H9 (cell line): ENCODE results near the gene TRAF7. TPM values are rescaled to one million over a fixed set of nuclear protein-coding genes. Genes with fewer than 3 reads are reported as not detected.

Source experiments
- DNase-seq: peaks from one replicate; pipeline ENCODE4 v3.0.0-alpha.2; 2017
- H2AFZ ChIP-seq: one replicate; pipeline ENCODE4 v1.6.1; 2013; ENCODE audit warnings: mild to moderate bottlenecking, low read length, control low read depth, moderate library complexity
- H2AK5ac ChIP-seq: 2 replicates; pipeline ENCODE4 v1.6.1; 2013; ENCODE audit warnings: low read length, control low read depth, mixed read lengths; ENCODE audit not compliant: insufficient read length
- H2BK120ac ChIP-seq: one replicate; pipeline ENCODE4 v1.6.1; 2013; ENCODE audit warnings: low read depth, mild to moderate bottlenecking, low read length, control low read depth, inconsistent platforms; ENCODE audit not compliant: poor library complexity, severe bottlenecking
- H2BK12ac ChIP-seq: 2 replicates; pipeline ENCODE4 v1.6.1; 2013; ENCODE audit warnings: low read length, control low read depth, mixed read lengths, low read depth; ENCODE audit not compliant: insufficient read length
- H2BK15ac ChIP-seq: 2 replicates; pipeline ENCODE4 v1.6.1; 2013; ENCODE audit warnings: low read depth, low read length, control low read depth
- H2BK20ac ChIP-seq: one replicate; pipeline ENCODE4 v1.6.1; 2013; ENCODE audit warnings: low read depth, mild to moderate bottlenecking, low read length, control low read depth, inconsistent platforms; ENCODE audit not compliant: poor library complexity, severe bottlenecking
- H2BK5ac ChIP-seq: 2 replicates; pipeline ENCODE4 v1.6.1; 2013; ENCODE audit warnings: low read length, control low read depth, mixed read lengths; ENCODE audit not compliant: insufficient read length
- H3K14ac ChIP-seq: 2 replicates; pipeline ENCODE4 v1.6.1; 2013; ENCODE audit warnings: low read length, control low read depth; ENCODE audit not compliant: insufficient read depth
- H3K18ac ChIP-seq: 2 replicates; pipeline ENCODE4 v1.6.1; 2013; ENCODE audit warnings: low read depth, mild to moderate bottlenecking, mixed read lengths, low read length, control low read depth; ENCODE audit not compliant: insufficient read length
- H3K23ac ChIP-seq: 2 replicates; pipeline ENCODE4 v1.6.1; 2013; ENCODE audit warnings: low read length, control low read depth, mixed read lengths, low read depth; ENCODE audit not compliant: insufficient read length
- H3K23me2 ChIP-seq: 2 replicates; pipeline ENCODE4 v1.6.1; 2013; ENCODE audit warnings: low read depth, mild to moderate bottlenecking, mixed read lengths, low read length, control low read depth; ENCODE audit not compliant: insufficient read length, poor library complexity, severe bottlenecking
- H3K27ac ChIP-seq: 2 replicates; pipeline ENCODE4 v1.5.1; 2013; ENCODE audit warnings: low read length, control low read depth, mixed read lengths, low read depth; ENCODE audit not compliant: insufficient read length
- H3K27me3 ChIP-seq: 2 replicates; pipeline ENCODE4 v1.6.1; 2013; ENCODE audit warnings: low read length, control low read depth, inconsistent platforms; ENCODE audit not compliant: insufficient read depth
- H3K4ac ChIP-seq: 2 replicates; pipeline ENCODE4 v1.6.1; 2013; ENCODE audit warnings: low read depth, mild to moderate bottlenecking, control low read depth, inconsistent platforms, low read length, moderate library complexity
- H3K4me1 ChIP-seq: 2 replicates; pipeline ENCODE4 v1.6.1; 2013; ENCODE audit warnings: low read length, control low read depth, inconsistent platforms; ENCODE audit not compliant: insufficient read depth
- H3K4me2 ChIP-seq: 2 replicates; pipeline ENCODE4 v1.6.1; 2013; ENCODE audit warnings: low read length, control low read depth, mixed read lengths; ENCODE audit not compliant: insufficient read length, insufficient read depth
- H3K56ac ChIP-seq: 2 replicates; pipeline ENCODE4 v1.6.1; 2013; ENCODE audit warnings: low read depth, mild to moderate bottlenecking, mixed read lengths, low read length, control low read depth; ENCODE audit not compliant: insufficient read length
- H3K79me1 ChIP-seq: 2 replicates; pipeline ENCODE4 v1.6.1; 2013; ENCODE audit warnings: low read depth, mild to moderate bottlenecking, moderate library complexity, low read length, control low read depth, inconsistent platforms; ENCODE audit not compliant: insufficient read depth, poor library complexity, severe bottlenecking
- H3K79me2 ChIP-seq: 2 replicates; pipeline ENCODE4 v1.6.1; 2013; ENCODE audit warnings: low read length, control low read depth, inconsistent platforms; ENCODE audit not compliant: insufficient read depth
- H3K9ac ChIP-seq: 2 replicates; pipeline ENCODE4 v1.6.1; 2013; ENCODE audit warnings: low read length, control low read depth, mixed read lengths; ENCODE audit not compliant: insufficient read length; ENCODE audit errors: extremely low read depth
- H3K9me3 ChIP-seq: one replicate; pipeline ENCODE4 v1.6.1; 2013; ENCODE audit warnings: low read depth, low read length, inconsistent platforms; ENCODE audit not compliant: control insufficient read depth
- H3T11ph ChIP-seq: one replicate; pipeline ENCODE4 v1.6.1; 2013; ENCODE audit warnings: mild to moderate bottlenecking, low read length, control low read depth, inconsistent platforms
- H4K20me1 ChIP-seq: one replicate; pipeline ENCODE4 v1.6.1; 2013; ENCODE audit not compliant: control insufficient read depth, insufficient read length, insufficient read depth
- H4K5ac ChIP-seq: 2 replicates; pipeline ENCODE4 v1.6.1; 2013; ENCODE audit warnings: low read depth, mild to moderate bottlenecking, mixed read lengths, low read length, control low read depth; ENCODE audit not compliant: insufficient read length
- H4K8ac ChIP-seq: replicated peaks from 2 replicates; pipeline ENCODE4 v1.6.1; 2013; ENCODE audit warnings: low read length, control low read depth, mixed read lengths, low read depth; ENCODE audit not compliant: insufficient read length
- H4K91ac ChIP-seq: 2 replicates; pipeline ENCODE4 v1.6.1; 2013; ENCODE audit warnings: low read depth, mild to moderate bottlenecking, moderate library complexity, mixed read lengths, low read length, control low read depth; ENCODE audit not compliant: insufficient read length
- H3K27ac Mint-ChIP-seq, 3 experiments: 2 replicates in 2 of 3; 3 replicates in 1 of 3; pipeline ENCODE4 v1.8.0; 2020 to 2021; ENCODE audit warnings: mixed read lengths in 3 of 3, mild to moderate bottlenecking in 1 of 3, moderate library complexity in 1 of 3
- H3K27me3 Mint-ChIP-seq: 2 replicates; pipeline ENCODE4 v1.8.0; 2021; ENCODE audit warnings: low read depth, mild to moderate bottlenecking, moderate library complexity, mixed read lengths
- H3K36me3 Mint-ChIP-seq, 3 experiments: 2 replicates in 2 of 3; 3 replicates in 1 of 3; pipeline ENCODE4 v1.8.0; 2020 to 2021; ENCODE audit warnings: low read depth in 3 of 3, mixed read lengths in 3 of 3; ENCODE audit not compliant: insufficient read depth in 1 of 3
- H3K4me1 Mint-ChIP-seq, 2 experiments: 2 replicates each; pipeline ENCODE4 v1.8.0; 2020; ENCODE audit warnings: mixed read lengths in 2 of 2
- H3K4me3 Mint-ChIP-seq, 2 experiments: 2 replicates in 1 of 2; 3 replicates in 1 of 2; pipeline ENCODE4 v1.8.0; 2020 to 2021; ENCODE audit warnings: mild to moderate bottlenecking in 2 of 2, mixed read lengths in 2 of 2, moderate library complexity in 1 of 2
- H3K9me3 Mint-ChIP-seq, 2 experiments: 2 replicates in 1 of 2; 3 replicates in 1 of 2; pipeline ENCODE4 v1.8.0; 2020; ENCODE audit warnings: mild to moderate bottlenecking in 2 of 2, mixed read lengths in 2 of 2, moderate library complexity in 1 of 2
- CTCF ChIP-seq: fragments of 200-600 bp; sonication (generic); conservative IDR thresholded peaks from 3 replicates; pipeline ENCODE4 v1.8.0; 2021; ENCODE audit warnings: antibody characterized with exemption, mild to moderate bottlenecking
- WGBS: extraction: QIAGEN DNeasy Blood & Tissue Kit; methylation state at CpG from one replicate; pipeline ENCODE4 v1.1.7; 2013; ENCODE audit warnings: missing lambda C conversion rate, low lambda C conversion rate, mixed read lengths; ENCODE audit not compliant: insufficient read length; ENCODE audit errors: extremely low coverage; 5-methylcytosine and 5-hydroxymethylcytosine counted together
- total RNA-seq: library from RNA; stranded (reverse); gene quantifications from 2 replicates; pipeline ENCODE4 v1.2.1, GENCODE V29; 2021

Gene TRAF7
- total RNA-seq, 1 experiment from 2014 or later = 108 TPM

GRCh38 chr16:2172688-2173335 lies 17.2 kb downstream of the TRAF7 start:
- Histone ChIP-seq H3K23ac (no peak overlapping the region), H3K79me2 (no peaks in the 10 kb centered on the region), H3T11ph (no peak overlapping the region), H3K14ac (no peak overlapping the region), H2BK120ac (no peak overlapping the region), H3K27ac (no peak overlapping the region), H2AK5ac (no peak overlapping the region), H3K9me3 (no peaks in the 10 kb centered on the region), H3K9ac (no peak overlapping the region), H2BK15ac (no peak overlapping the region), H3K56ac (no peak overlapping the region), H3K18ac (no peak overlapping the region), H2AFZ (no peak overlapping the region), H2BK5ac (no peak overlapping the region), H2BK12ac (no peak overlapping the region), H4K20me1 (peaks cover 2% of the 10 kb centered on the region), H4K91ac (no peak overlapping the region), H4K5ac (no peak overlapping the region), H3K27me3 (no peaks in the 10 kb centered on the region), H3K4ac (no peak overlapping the region), H3K4me2 (no peak overlapping the region), H3K23me2 (peaks cover 4% of the 10 kb centered on the region), H3K79me1 (no peaks in the 10 kb centered on the region), H3K4me1 (no peaks in the 10 kb centered on the region), H2BK20ac (no peak overlapping the region), H4K8ac (no peak overlapping the region)
- Mint-ChIP-seq H3K4me3 (no peak overlapping the region; a peak in 1 of 5 replicates), H3K4me1 (no peaks in the 10 kb centered on the region), H3K36me3 (peaks cover 11 to 52% (median 48%) of the 10 kb centered on the region in 3 experiments), H3K27ac (peak overlapping the region in 2 of 3 experiments; percentile 70 to 92; a peak in 2 of 7 replicates), H3K27me3 (no peaks in the 10 kb centered on the region), H3K9me3 (no peaks in the 10 kb centered on the region)
- no peak for TF ChIP-seq CTCF
- WGBS = no CpG with 5 or more reads among the region's 29 CpGs
- no peak for DNase-seq
